H1 (cell line): ENCODE measurements around the gene OR51S1. TPM values are rescaled to one million over a fixed set of nuclear protein-coding genes. Genes with fewer than 3 reads are reported as not detected.

Experiments
- CTCF ChIA-PET: fragments of 300-600 bp; sonication (Branson Sonifier 250); formaldehyde crosslinking; loops from one replicate; lab custom pipeline; 2021; ENCODE audit not compliant: partially characterized antibody; lab: Charles Lee
- POLR2A ChIA-PET: fragments of 300-600 bp; sonication (Branson Sonifier 250); formaldehyde crosslinking; loops from one replicate; lab custom pipeline; 2021; ENCODE audit warnings: inconsistent platforms; ENCODE audit not compliant: partially characterized antibody; lab: Charles Lee
- DNase-seq, 2 experiments: peaks; one replicate each; pipeline versions ENCODE4 v3.0.0 to v3.0.0-alpha.2; 2010 to 2022; ENCODE audit warnings: low spot score in 2 of 2, low read depth in 1 of 2, mixed read lengths in 1 of 2
- FAIRE-seq: peaks from 2 replicates; lab custom pipeline; 2011; peaks lifted over from hg19 to GRCh38; lab: Jason Lieb, UNC
- H2AFZ ChIP-seq: 2 replicates; pipeline ENCODE4 v1.8.1; 2012; ENCODE audit warnings: low read length, inconsistent platforms
- H2AK5ac ChIP-seq: 2 replicates; pipeline ENCODE4 v1.6.1; 2013; ENCODE audit warnings: low read depth, low read length
- H2BK120ac ChIP-seq: replicated peaks from 2 replicates; pipeline ENCODE3; 2013; ENCODE audit warnings: low read depth, low read length, inconsistent platforms
- H2BK12ac ChIP-seq: 2 replicates; pipeline ENCODE4 v1.6.1; 2013; ENCODE audit warnings: low read depth, low read length
- H2BK15ac ChIP-seq: 2 replicates; pipeline ENCODE4 v1.6.1; 2013; ENCODE audit warnings: low read length
- H2BK20ac ChIP-seq: 2 replicates; pipeline ENCODE4 v1.6.1; 2013; ENCODE audit warnings: low read length
- H2BK5ac ChIP-seq: 2 replicates; pipeline ENCODE4 v1.6.1; 2013; ENCODE audit warnings: low read depth, low read length
- H3K14ac ChIP-seq: 2 replicates; pipeline ENCODE4 v1.6.1; 2013; ENCODE audit warnings: inconsistent platforms; ENCODE audit not compliant: insufficient read length
- H3K18ac ChIP-seq: 2 replicates; pipeline ENCODE4 v1.6.1; 2013; ENCODE audit warnings: low read length; ENCODE audit errors: extremely low read depth
- H3K23ac ChIP-seq: 2 replicates; pipeline ENCODE4 v1.6.1; 2013; ENCODE audit warnings: inconsistent platforms; ENCODE audit not compliant: insufficient read length
- H3K23me2 ChIP-seq: 2 replicates; pipeline ENCODE4 v1.6.1; 2013; ENCODE audit warnings: low read depth, low read length
- H3K27ac ChIP-seq: 2 replicates; pipeline ENCODE4 v1.6.1; 2011; ENCODE audit warnings: low read depth, low read length, inconsistent platforms
- H3K27me3 ChIP-seq, 4 experiments: replicated peaks in 1 of 4; 1 replicate in 1 of 4; 2 replicates in 3 of 4; pipeline versions ENCODE4 v1.6.1 to v1.8.1; 2011 to 2013; ENCODE audit warnings: low read length in 3 of 4, mild to moderate bottlenecking in 3 of 4, inconsistent platforms in 2 of 4, mixed read lengths in 2 of 4, moderate library complexity in 1 of 4; ENCODE audit not compliant: control insufficient read depth in 3 of 4, insufficient read depth in 3 of 4; ENCODE audit errors: extremely low read depth in 1 of 4
- H3K36me3 ChIP-seq, 4 experiments: 2 replicates each; pipeline versions ENCODE4 v1.6.1 to v1.8.1; 2011 to 2013; ENCODE audit warnings: mild to moderate bottlenecking in 4 of 4, low read length in 3 of 4, moderate library complexity in 2 of 4, control low read depth in 1 of 4, inconsistent platforms in 1 of 4; ENCODE audit not compliant: insufficient read depth in 4 of 4, control insufficient read depth in 2 of 4
- H3K4ac ChIP-seq: replicated peaks from 2 replicates; pipeline ENCODE3; 2013; ENCODE audit warnings: low read length, low read depth, mixed read lengths, inconsistent platforms; ENCODE audit not compliant: insufficient read length
- H3K4me1 ChIP-seq, 4 experiments: replicated peaks in 1 of 4; 1 replicate in 1 of 4; 2 replicates in 3 of 4; pipeline versions ENCODE4 v1.6.1 to v1.8.1; 2011 to 2013; ENCODE audit warnings: low read length in 3 of 4, inconsistent platforms in 2 of 4, mixed read lengths in 1 of 4; ENCODE audit not compliant: insufficient read depth in 4 of 4, control insufficient read depth in 3 of 4
- H3K4me2 ChIP-seq, 2 experiments: 2 replicates each; pipeline versions ENCODE4 v1.6.1 to v1.8.1; 2011 to 2013; ENCODE audit warnings: low read depth in 2 of 2, low read length in 2 of 2, control low read depth in 1 of 2, inconsistent platforms in 1 of 2, mild to moderate bottlenecking in 1 of 2; ENCODE audit not compliant: insufficient read depth in 1 of 2
- H3K4me3 ChIP-seq, 4 experiments: fragments of 200-600, 300-600 bp in 1 of 4; sonication (generic), shearing (Covaris generic), sonication (Bioruptor Twin) in 1 of 4; 2 replicates each; pipeline versions ENCODE4 v1.5.1 to v1.8.1; 2011 to 2016; ENCODE audit warnings: low read length in 4 of 4, low read depth in 3 of 4, control low read depth in 2 of 4, inconsistent platforms in 2 of 4, mild to moderate bottlenecking in 2 of 4, mixed read lengths in 1 of 4, moderate library complexity in 1 of 4; ENCODE audit not compliant: insufficient read depth in 2 of 4; ENCODE audit errors: extremely low read depth in 1 of 4
- H3K56ac ChIP-seq: replicated peaks from 2 replicates; pipeline ENCODE3; 2013; ENCODE audit warnings: low read depth, mild to moderate bottlenecking, mixed read lengths, low read length, inconsistent platforms; ENCODE audit not compliant: insufficient read length
- H3K79me1 ChIP-seq: 2 replicates; pipeline ENCODE4 v1.6.1; 2013; ENCODE audit warnings: low read depth, low read length, control low read depth
- H3K79me2 ChIP-seq, 2 experiments: 2 replicates each; pipeline versions ENCODE4 v1.6.1 to v1.8.1; 2012 to 2013; ENCODE audit warnings: low read length in 2 of 2, mild to moderate bottlenecking in 2 of 2, inconsistent platforms in 1 of 2; ENCODE audit not compliant: insufficient read depth in 2 of 2, control insufficient read depth in 1 of 2
- H3K9ac ChIP-seq, 4 experiments: replicated peaks in 1 of 4; 1 replicate in 1 of 4; 2 replicates in 3 of 4; pipeline versions ENCODE4 v1.6.1 to v1.8.1; 2011 to 2013; ENCODE audit warnings: low read depth in 3 of 4, low read length in 3 of 4, control low read depth in 2 of 4, mild to moderate bottlenecking in 2 of 4, moderate library complexity in 2 of 4, inconsistent platforms in 1 of 4; ENCODE audit errors: extremely low read depth in 1 of 4
- H3K9me3 ChIP-seq, 2 experiments: 2 replicates each; pipeline versions ENCODE4 v1.6.1 to v1.8.1; 2012 to 2013; ENCODE audit warnings: mild to moderate bottlenecking in 2 of 2, moderate library complexity in 2 of 2, control low read depth in 1 of 2, inconsistent platforms in 1 of 2, low read depth in 1 of 2, low read length in 1 of 2, mixed read lengths in 1 of 2; ENCODE audit not compliant: insufficient read depth in 2 of 2
- H4K20me1 ChIP-seq, 2 experiments: replicated peaks in 1 of 2; 2 replicates each; pipeline versions ENCODE3 to v1.8.1; 2011 to 2013; ENCODE audit warnings: inconsistent platforms in 2 of 2, low read length in 2 of 2, mild to moderate bottlenecking in 1 of 2; ENCODE audit not compliant: insufficient read depth in 2 of 2, control insufficient read depth in 1 of 2
- H4K5ac ChIP-seq: 2 replicates; pipeline ENCODE4 v1.6.1; 2013; ENCODE audit warnings: low read length, low read depth, mixed read lengths, inconsistent platforms; ENCODE audit not compliant: insufficient read length
- H4K8ac ChIP-seq: 2 replicates; pipeline ENCODE4 v1.8.0; 2013; ENCODE audit warnings: mild to moderate bottlenecking, moderate library complexity, low read length, inconsistent platforms; ENCODE audit not compliant: insufficient read depth; ENCODE audit errors: extremely low read depth
- H4K91ac ChIP-seq: replicated peaks from 2 replicates; pipeline ENCODE3; 2013; ENCODE audit warnings: low read length, mixed read lengths, inconsistent platforms; ENCODE audit not compliant: insufficient read length
- EGR1 ChIP-seq: IDR thresholded peaks from 2 replicates; pipeline ENCODE4 v1.6.1; 2011; ENCODE audit warnings: low read depth, low read length, borderline replicate concordance
- EP300 ChIP-seq, 2 experiments: IDR thresholded peaks; 1 replicate in 1 of 2; 2 replicates in 1 of 2; pipeline ENCODE4 v1.6.1; 2011 to 2012; ENCODE audit warnings: low read depth in 2 of 2, low read length in 2 of 2, mild to moderate bottlenecking in 2 of 2, borderline replicate concordance in 1 of 2, inconsistent platforms in 1 of 2, moderate library complexity in 1 of 2
- GABPA ChIP-seq: IDR thresholded peaks from 2 replicates; pipeline ENCODE4 v1.6.1; 2011; ENCODE audit warnings: mild to moderate bottlenecking, low read length, moderate library complexity, borderline replicate concordance; ENCODE audit not compliant: insufficient read depth
- HDAC2 ChIP-seq, 2 experiments: fragments of 300-600 bp in 1 of 2; sonication (generic) in 1 of 2; IDR thresholded peaks; 2 replicates each; pipeline ENCODE4 v1.6.1; 2011 to 2012; ENCODE audit warnings: low read depth in 2 of 2, low read length in 2 of 2, mild to moderate bottlenecking in 2 of 2, moderate library complexity in 2 of 2, borderline replicate concordance in 1 of 2, inconsistent platforms in 1 of 2
- KDM4A ChIP-seq: IDR thresholded peaks from one replicate; pipeline ENCODE4 v1.7.1; 2012; ENCODE audit warnings: low read depth, mild to moderate bottlenecking, moderate library complexity, low read length, inconsistent platforms; ENCODE audit not compliant: severe bottlenecking
- SIN3A ChIP-seq, 2 experiments: IDR thresholded peaks in 1 of 2; conservative IDR thresholded peaks in 1 of 2; 2 replicates each; pipeline ENCODE4 v1.6.1; 2011 to 2012; ENCODE audit warnings: low read length in 2 of 2, improper control_type of control experiment in 1 of 2, low read depth in 1 of 2, mild to moderate bottlenecking in 1 of 2
- SP1 ChIP-seq: IDR thresholded peaks from 2 replicates; pipeline ENCODE4 v1.6.1; 2011; ENCODE audit warnings: low read depth, low read length
- SRF ChIP-seq: IDR thresholded peaks from 2 replicates; pipeline ENCODE4 v1.6.1; 2011; ENCODE audit warnings: mild to moderate bottlenecking, low read depth, low read length, moderate library complexity
- TAF1 ChIP-seq: IDR thresholded peaks from 2 replicates; pipeline ENCODE4 v1.6.1; 2011; ENCODE audit warnings: mild to moderate bottlenecking, low read depth, low read length
- TEAD4 ChIP-seq: IDR thresholded peaks from 2 replicates; pipeline ENCODE4 v1.6.1; 2012; ENCODE audit warnings: low read depth, low read length, inconsistent platforms, mixed read lengths
- ZNF274 ChIP-seq: IDR thresholded peaks from 2 replicates; pipeline ENCODE4 v1.7.0; 2012; ENCODE audit warnings: low read length, borderline replicate concordance; ENCODE audit errors: extremely low read depth
- WGBS, 2 experiments: shearing (Covaris generic) in 1 of 2; methylation state at CpG; one replicate each; pipeline versions ENCODE4 v1.1.6 to v1.1.7; 2013 to 2015; ENCODE audit warnings: low lambda C conversion rate in 2 of 2, mixed read lengths in 2 of 2, inconsistent platforms in 1 of 2, low coverage in 1 of 2, missing lambda C conversion rate in 1 of 2; ENCODE audit not compliant: insufficient replicate concordance in 2 of 2, insufficient coverage in 1 of 2, insufficient read length in 1 of 2; ENCODE audit errors: extremely low coverage in 1 of 2, missing lambda C conversion rate in 1 of 2; 5-methylcytosine and 5-hydroxymethylcytosine counted together
- polyA plus RNA-seq, 7 experiments: library from polyadenylated mRNA; depleted of rRNA in 3 of 7; stranded (reverse) in 5 of 7; unstranded in 2 of 7; fragments of >200 nt in 5 of 7; fragments of 200-250 nt in 2 of 7; gene quantifications; 1 replicate in 5 of 7; 2 replicates in 1 of 7; 4 replicates in 1 of 7; pipeline versions ENCODE4 v1.2.1 to v1.2.3, GENCODE V29; 2011 to 2013; ENCODE audit warnings: missing spikeins in 2 of 7, mixed read lengths in 2 of 7
- total RNA-seq: library from RNA; stranded (reverse); fragmentation: NEBNext Ultra II Directional; extraction: Animal tissue kit (Norgen Biotek cat#: 25700); gene quantifications from 2 replicates; pipeline ENCODE4 v1.2.1, GENCODE V29; 2021
- TF ChIP-seq, protein P1 (sequence below): IDR thresholded peaks from 2 replicates; pipeline ENCODE4 v1.6.1; 2011; ENCODE audit warnings: low read length, improper control_type of control experiment

OR51S1 gene
- total and polyA plus RNA-seq, 2 of the 8 experiments (the other 6 are each of a cell fraction or from before 2014, with no cell fraction given): not detected

DNA sequence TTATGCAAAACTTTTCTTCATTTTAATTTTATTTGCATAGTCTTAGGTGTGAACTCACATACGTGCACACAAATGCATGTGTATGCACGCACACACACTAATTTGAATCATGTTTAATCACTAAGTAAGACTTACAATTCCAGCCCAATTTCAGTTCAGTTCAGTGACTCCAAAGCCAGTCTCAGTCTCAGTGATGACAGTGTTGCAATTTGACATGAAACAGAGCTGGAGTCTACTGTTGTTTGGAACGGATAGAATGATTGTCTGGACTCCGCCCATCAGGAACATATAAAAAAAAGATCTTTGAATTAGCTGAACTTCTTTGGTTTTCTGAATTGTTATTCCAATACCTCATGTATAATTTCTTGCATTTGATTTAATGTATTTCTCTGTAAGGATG is 14.9 kb upstream of the OR51S1 start:
- no peak for FAIRE-seq
- TF ChIP-seq TEAD4 (no peak), ZNF274 (no peak), EGR1 (no peak), SRF (no peak), GABPA (no peak), EP300 (IDR thresholded peaks at IDR 0.05; ENCODE audit: borderline replicate concordance in 1 of 2, low read depth in 2 of 2, low read length in 2 of 2) (no peak), SP1 (no peak), KDM4A (no peak), TAF1 (no peak), SIN3A (conservative IDR thresholded peaks at IDR 0.05 in 1 of 2, IDR thresholded peaks at IDR 0.05 in 1 of 2; ENCODE audit: low read depth in 1 of 2, low read length in 2 of 2) (no peak), HDAC2 (IDR thresholded peaks at IDR 0.05; ENCODE audit: borderline replicate concordance in 1 of 2, low read depth in 2 of 2, low read length in 2 of 2) (no peak)
- TF ChIP-seq, protein P1, sequence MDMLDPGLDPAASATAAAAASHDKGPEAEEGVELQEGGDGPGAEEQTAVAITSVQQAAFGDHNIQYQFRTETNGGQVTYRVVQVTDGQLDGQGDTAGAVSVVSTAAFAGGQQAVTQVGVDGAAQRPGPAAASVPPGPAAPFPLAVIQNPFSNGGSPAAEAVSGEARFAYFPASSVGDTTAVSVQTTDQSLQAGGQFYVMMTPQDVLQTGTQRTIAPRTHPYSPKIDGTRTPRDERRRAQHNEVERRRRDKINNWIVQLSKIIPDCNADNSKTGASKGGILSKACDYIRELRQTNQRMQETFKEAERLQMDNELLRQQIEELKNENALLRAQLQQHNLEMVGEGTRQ: no peak

More for the DNA sequence above, 14.9 kb upstream of the OR51S1 start:
- Histone ChIP-seq H3K18ac (no peak overlapping the region), H3K27ac (no peak overlapping the region), H4K8ac (no peak overlapping the region), H2BK15ac (no peak overlapping the region), H3K4me2 (no peak overlapping the region; a peak in 1 of 4 replicates), H3K23ac (no peak overlapping the region), H2BK120ac (no peak overlapping the region), H3K56ac (no peak overlapping the region), H2BK20ac (no peak overlapping the region), H4K91ac (no peak overlapping the region), H2BK12ac (no peak overlapping the region), H3K4ac (no peak overlapping the region), H3K79me1 (no peaks in the 10 kb centered on the region), H4K5ac (no peak overlapping the region), H3K4me3 (no peak overlapping the region), H3K4me1 (peaks cover 0 to 16% (median 4%) of the 10 kb centered on the region in 4 experiments; a peak in 3 of 7 replicates), H2AK5ac (no peak overlapping the region), H3K36me3 (no peaks in the 10 kb centered on the region), H3K79me2 (no peaks in the 10 kb centered on the region), H3K23me2 (no peaks in the 10 kb centered on the region), H2BK5ac (no peak overlapping the region), H4K20me1 (no peaks in the 10 kb centered on the region), H3K9ac (no peak overlapping the region), H3K14ac (no peak overlapping the region), H3K27me3 (0 out of 7 replicates have a peak, but pooled peaks cover 0 to 1% (median 0%) of the 10 kb centered on the region in 4 experiments), H2AFZ (no peak overlapping the region), H3K9me3 (no peaks in the 10 kb centered on the region)
- CTCF ChIA-PET: interaction anchor here (1.1 to 1.2 kb wide), 2 partner anchors 11 to 38 kb away, joined by 3 read pairs; no protein-coding TSS in a partner anchor
- POLR2A ChIA-PET: no interaction called here
- no peak for DNase-seq
- WGBS, 2 experiments: 90% methylated on average over 4 of the region's 4 CpGs; no CpG with 5 or more reads in 1 of the 2 experiments
